Measurements from ENCODE around the gene EXO1.

- TF ChIP-seq POLR2AphosphoS5 (IDR thresholded peaks at IDR 0.05) (no peak), POLR2A (IDR thresholded peaks at IDR 0.05) (no peak)
Measured at GRCh38 chr1:241870746-241871430, 22.9 kb downstream of the EXO1 start.
